WTC11 (cell line): ENCODE data around the gene TRIM74. TPM values are rescaled to one million over a fixed set of nuclear protein-coding genes. Genes with fewer than 3 reads are reported as not detected.
"Not testable (repeated sequence)": the region's sequence is repeated elsewhere in the genome, so short reads cannot be mapped to it uniquely, and the experiment has no call there.

Experiments used
- ATAC-seq: fragments of 200-7000 bp; cut with Tn5 transposase; 2 replicates; pipeline ENCODE4 v1.10.0; 2021; ENCODE audit warnings: mild to moderate bottlenecking, moderate library complexity
- CTCF ChIA-PET: fragments of 300-600 bp; sonication (Branson Sonifier 250); formaldehyde crosslinking; loops from one replicate; lab custom pipeline; 2021; ENCODE audit warnings: antibody characterized with exemption; lab: Charles Lee
- POLR2A ChIA-PET: fragments of 350-600 bp; sonication (Branson Sonifier 250); formaldehyde crosslinking; loops from one replicate; lab custom pipeline; 2021; ENCODE audit warnings: antibody characterized with exemption; lab: Charles Lee
- DNase-seq: peaks from one replicate; pipeline ENCODE4 v3.0.0; 2021; ENCODE audit warnings: low spot score
- H3K27ac Mint-ChIP-seq: 2 replicates; pipeline ENCODE4 v1.8.0; 2021; ENCODE audit warnings: mixed read lengths
- H3K27me3 Mint-ChIP-seq: 2 replicates; pipeline ENCODE4 v1.8.0; 2021; ENCODE audit warnings: low read depth, mild to moderate bottlenecking, moderate library complexity, mixed read lengths
- H3K36me3 Mint-ChIP-seq: 2 replicates; pipeline ENCODE4 v1.8.0; 2021; ENCODE audit warnings: mixed read lengths
- H3K4me1 Mint-ChIP-seq: 2 replicates; pipeline ENCODE4 v1.8.0; 2022; ENCODE audit warnings: mixed read lengths
- H3K4me3 Mint-ChIP-seq: 2 replicates; pipeline ENCODE4 v1.8.0; 2021; ENCODE audit warnings: mild to moderate bottlenecking, moderate library complexity, mixed read lengths
- H3K9me3 Mint-ChIP-seq: 2 replicates; pipeline ENCODE4 v1.8.0; 2021; ENCODE audit warnings: mixed read lengths
- ZNF671 ChIP-seq: fragments of 250-450 bp; sonication (Bioruptor Pico); IDR thresholded peaks from 2 replicates; pipeline ENCODE4 v1.8.0; 2021; ENCODE audit warnings: mild to moderate bottlenecking
- total RNA-seq: library from RNA; stranded (reverse); gene quantifications from 3 replicates; pipeline ENCODE4 v1.2.3, GENCODE V29; 2021
- TF ChIP-seq, protein P1 (sequence below): sonication (generic); formaldehyde crosslinking; IDR thresholded peaks from 2 replicates; pipeline ENCODE4 v1.8.1; 2023; ENCODE audit warnings: mild to moderate bottlenecking, missing genetic modification reagents, moderate library complexity

TRIM74 gene
- total RNA-seq, 1 experiment from 2014 or later = 0.15 TPM

DNA sequence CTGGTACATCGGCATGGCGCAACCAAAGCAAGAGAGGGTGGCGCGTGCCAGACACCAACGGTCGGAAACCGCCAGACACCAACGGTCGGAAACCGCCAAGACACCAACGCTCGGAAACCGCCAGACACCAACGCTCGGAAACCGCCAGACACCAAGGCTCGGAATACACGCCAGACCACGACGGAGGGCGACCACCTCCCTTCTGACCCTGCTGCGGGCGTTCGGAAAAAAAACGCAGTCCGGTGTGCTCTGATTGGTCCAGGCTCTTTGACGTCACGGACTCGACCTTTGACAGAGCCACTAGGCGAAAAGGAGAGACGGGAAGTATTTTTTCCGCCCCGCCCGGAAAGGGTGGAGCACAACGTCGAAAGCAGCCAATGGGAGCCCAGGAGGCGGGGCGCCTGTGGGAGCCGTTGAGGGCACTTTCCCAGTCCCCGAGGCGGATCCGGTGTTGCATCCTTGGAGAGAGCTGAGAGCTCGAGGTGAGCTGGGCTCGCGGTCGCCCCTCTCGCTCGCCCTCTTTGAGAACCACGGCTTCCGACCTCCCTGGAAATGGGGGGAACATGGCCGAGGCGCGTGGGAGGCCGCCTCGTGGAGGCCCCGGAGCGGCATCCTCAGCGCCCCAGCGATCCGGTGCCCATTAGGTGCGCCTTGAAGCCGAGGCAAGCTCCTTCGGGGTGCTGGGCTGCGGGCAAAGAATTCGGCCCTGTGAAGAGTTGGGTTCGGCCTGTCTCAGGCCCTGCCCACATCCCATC is 36.6 kb upstream of the TRIM74 start (continued):
- TF ChIP-seq, protein P1, sequence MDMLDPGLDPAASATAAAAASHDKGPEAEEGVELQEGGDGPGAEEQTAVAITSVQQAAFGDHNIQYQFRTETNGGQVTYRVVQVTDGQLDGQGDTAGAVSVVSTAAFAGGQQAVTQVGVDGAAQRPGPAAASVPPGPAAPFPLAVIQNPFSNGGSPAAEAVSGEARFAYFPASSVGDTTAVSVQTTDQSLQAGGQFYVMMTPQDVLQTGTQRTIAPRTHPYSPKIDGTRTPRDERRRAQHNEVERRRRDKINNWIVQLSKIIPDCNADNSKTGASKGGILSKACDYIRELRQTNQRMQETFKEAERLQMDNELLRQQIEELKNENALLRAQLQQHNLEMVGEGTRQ (CRISPR knock-in tag) = peak; percentile 21; the same call in 1 of the 2 replicates
- TF ChIP-seq ZNF671 (CRISPR knock-in tag) = peak; percentile 47; the same call in 1 of the 2 replicates

GRCh38 chr7:73005356-73005692 is 36.1 kb upstream of the TRIM74 start:
- DNase-seq (peak; percentile 76), ATAC-seq (peak; percentile 85)
- POLR2A ChIA-PET, H3K27me3 Mint-ChIP-seq, H3K9me3 Mint-ChIP-seq, H3K36me3 Mint-ChIP-seq, CTCF ChIA-PET, H3K4me1 Mint-ChIP-seq: not testable (repeated sequence)
- Mint-ChIP-seq H3K4me3 (peak overlapping the region; percentile 91), H3K27ac (peak overlapping the region; percentile 97)

GRCh38 chr7:72997887-72998468 is 28.7 kb upstream of the TRIM74 start:
- CTCF ChIA-PET, ATAC-seq, POLR2A ChIA-PET, H3K27me3 Mint-ChIP-seq, H3K4me3 Mint-ChIP-seq, H3K4me1 Mint-ChIP-seq, H3K9me3 Mint-ChIP-seq, H3K36me3 Mint-ChIP-seq, H3K27ac Mint-ChIP-seq, DNase-seq: not testable (repeated sequence)

GRCh38 chr7:72997447-72997846 is 28.2 kb upstream of the TRIM74 start:
- POLR2A ChIA-PET, ATAC-seq, DNase-seq, H3K36me3 Mint-ChIP-seq, H3K4me3 Mint-ChIP-seq, H3K27me3 Mint-ChIP-seq, H3K27ac Mint-ChIP-seq, H3K4me1 Mint-ChIP-seq, CTCF ChIA-PET, H3K9me3 Mint-ChIP-seq: not testable (repeated sequence)

DNA sequence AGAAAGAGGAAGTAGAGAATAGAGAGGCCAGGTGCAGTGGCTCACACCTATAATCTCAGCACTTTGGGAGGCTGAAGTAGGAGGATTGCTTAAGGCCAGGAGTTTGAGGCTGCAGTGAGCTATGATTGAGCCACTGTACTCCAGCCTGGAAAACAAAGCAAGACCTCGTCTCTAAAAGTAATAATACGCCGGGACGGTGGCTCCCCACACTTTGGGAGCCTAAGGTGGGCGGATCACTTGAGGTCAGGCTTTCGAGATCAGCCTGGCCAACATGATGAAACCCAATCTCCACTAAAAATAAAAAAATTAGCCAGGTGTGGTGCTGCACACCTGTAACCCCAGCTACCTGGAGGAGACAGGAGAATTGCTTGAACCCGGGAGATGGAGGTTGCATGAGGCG is 26.2 kb upstream of the TRIM74 start:
- CTCF ChIA-PET, H3K36me3 Mint-ChIP-seq, H3K4me1 Mint-ChIP-seq, DNase-seq, H3K9me3 Mint-ChIP-seq, H3K27me3 Mint-ChIP-seq, POLR2A ChIA-PET, H3K4me3 Mint-ChIP-seq, ATAC-seq, H3K27ac Mint-ChIP-seq: not testable (repeated sequence)

GRCh38 chr7:72990146-72990913 is 21.1 kb upstream of the TRIM74 start:
- CTCF ChIA-PET = not testable (repeated sequence)

DNA sequence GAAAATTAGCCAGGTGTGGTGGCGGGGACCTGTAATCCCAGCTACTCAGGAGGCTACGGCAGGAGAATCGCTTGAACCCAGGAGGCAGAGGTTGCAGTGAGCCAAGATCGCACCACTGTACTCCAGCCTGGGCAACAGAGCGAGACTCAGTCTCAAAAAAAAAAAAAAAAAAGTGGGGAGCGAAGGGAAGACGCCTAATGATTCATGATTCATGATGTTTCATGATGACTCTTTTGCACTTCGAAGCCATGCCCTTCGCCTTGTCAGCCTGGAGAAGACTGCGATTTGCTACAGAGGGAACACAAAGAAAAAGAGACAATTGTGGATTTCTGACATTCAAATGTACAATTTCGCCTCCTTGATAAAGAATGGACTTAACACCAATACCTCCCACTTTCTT is 12.8 kb upstream of the TRIM74 start:
- POLR2A ChIA-PET, H3K27ac Mint-ChIP-seq, DNase-seq, H3K4me3 Mint-ChIP-seq, H3K27me3 Mint-ChIP-seq, H3K36me3 Mint-ChIP-seq, H3K9me3 Mint-ChIP-seq, H3K4me1 Mint-ChIP-seq, ATAC-seq, CTCF ChIA-PET: not testable (repeated sequence)

More at GRCh38 chr7:72990146-72990913, 21.1 kb upstream of the TRIM74 start:
- peak; percentile 73 for ATAC-seq
- H3K27me3 Mint-ChIP-seq, POLR2A ChIA-PET, H3K4me1 Mint-ChIP-seq, H3K4me3 Mint-ChIP-seq, H3K9me3 Mint-ChIP-seq, H3K36me3 Mint-ChIP-seq, H3K27ac Mint-ChIP-seq: not testable (repeated sequence)
- DNase-seq = peak; percentile 14

- H3K4me3 Mint-ChIP-seq, DNase-seq, H3K27me3 Mint-ChIP-seq, ATAC-seq, H3K4me1 Mint-ChIP-seq, H3K36me3 Mint-ChIP-seq, POLR2A ChIA-PET, H3K9me3 Mint-ChIP-seq, H3K27ac Mint-ChIP-seq, CTCF ChIA-PET: not testable (repeated sequence)
Measured at GRCh38 chr7:72980382-72980781, 11.1 kb upstream of the TRIM74 start.

GRCh38 chr7:72976434-72976833 is 7.2 kb upstream of the TRIM74 start:
- H3K36me3 Mint-ChIP-seq, H3K9me3 Mint-ChIP-seq, H3K4me3 Mint-ChIP-seq, H3K27ac Mint-ChIP-seq, CTCF ChIA-PET, DNase-seq, ATAC-seq, H3K4me1 Mint-ChIP-seq, H3K27me3 Mint-ChIP-seq, POLR2A ChIA-PET: not testable (repeated sequence)

DNA sequence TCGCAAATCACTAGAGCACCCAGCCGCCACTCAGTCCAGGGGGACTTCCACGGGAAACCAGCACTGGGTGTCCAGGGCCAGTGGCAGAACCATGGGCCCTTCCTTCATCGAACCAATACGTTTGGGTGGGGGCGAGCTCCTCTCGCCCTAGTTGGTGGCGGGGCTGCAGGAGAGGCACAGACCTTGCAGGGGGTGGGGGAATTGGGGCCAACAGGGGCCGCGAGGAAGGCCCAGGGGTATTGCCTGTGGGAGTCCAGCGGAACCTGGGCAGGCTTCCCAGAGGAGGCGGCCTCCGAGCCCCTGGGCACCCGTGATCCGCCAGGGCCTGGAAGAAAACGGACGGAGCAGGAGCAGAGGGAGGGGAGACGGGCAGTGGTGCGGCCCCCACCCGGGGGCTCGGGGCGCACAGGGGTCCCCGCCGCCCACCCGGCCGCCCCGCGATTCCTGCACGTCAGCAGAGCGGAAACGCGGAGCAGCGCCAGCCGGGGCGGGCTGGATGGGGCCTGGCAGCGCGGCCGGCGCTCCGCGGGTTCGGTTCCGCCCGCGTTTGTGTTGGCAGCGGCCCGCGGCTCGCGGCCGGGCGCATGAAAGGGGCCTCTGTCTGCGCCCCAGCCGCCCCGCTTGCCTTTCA is 6.5 kb upstream of the TRIM74 start:
- H3K4me3 Mint-ChIP-seq, H3K36me3 Mint-ChIP-seq, DNase-seq, H3K9me3 Mint-ChIP-seq, ATAC-seq, H3K27me3 Mint-ChIP-seq, H3K4me1 Mint-ChIP-seq, H3K27ac Mint-ChIP-seq, CTCF ChIA-PET: not testable (repeated sequence)
- POLR2A ChIA-PET = interaction anchor here (0.6 kb wide), 1 partner anchor 134 kb away, joined by 3 read pairs; no protein-coding TSS in a partner anchor

DNA sequence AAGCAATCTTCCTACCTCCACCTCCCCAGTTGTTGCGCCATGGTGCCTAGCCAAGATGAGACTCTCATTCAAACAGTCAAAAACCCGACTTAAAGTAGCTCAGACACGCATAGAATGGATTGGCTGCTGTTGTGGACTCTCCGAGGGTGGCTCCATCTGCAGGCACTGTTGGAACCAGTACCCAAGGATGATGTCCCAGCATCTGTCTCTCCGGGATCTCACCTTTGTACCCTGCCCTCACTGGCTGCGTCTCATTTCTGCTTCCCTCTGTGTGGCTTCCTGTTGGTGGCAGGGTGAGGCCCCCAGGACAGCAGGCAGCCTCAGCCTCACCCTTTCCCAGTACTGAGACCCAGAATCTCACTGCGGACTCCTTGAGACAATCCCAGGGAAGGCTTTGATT is 5.5 kb upstream of the TRIM74 start:
- H3K27me3 Mint-ChIP-seq, H3K36me3 Mint-ChIP-seq, POLR2A ChIA-PET, H3K4me1 Mint-ChIP-seq, H3K4me3 Mint-ChIP-seq, H3K27ac Mint-ChIP-seq, CTCF ChIA-PET, H3K9me3 Mint-ChIP-seq, DNase-seq: not testable (repeated sequence)
- ATAC-seq = peak; percentile 26
